Fibroblast of mammary gland (primary cell): ENCODE data around the gene NCR3LG1.

Source experiments
- DNase-seq: peaks from one replicate; pipeline ENCODE4 v3.0.0-alpha.2; 2010; ENCODE audit warnings: low read depth
- H3K4me3 ChIP-seq: 2 replicates; pipeline ENCODE4 v1.5.1; 2011; ENCODE audit warnings: low read depth, mild to moderate bottlenecking, low read length, moderate library complexity; ENCODE audit not compliant: control insufficient read depth
- CTCF ChIP-seq: conservative IDR thresholded peaks from 2 replicates; pipeline ENCODE4 v1.5.1; 2011; ENCODE audit warnings: low read depth, low read length, inconsistent platforms; ENCODE audit not compliant: control insufficient read depth, insufficient read depth

NCR3LG1 gene

GRCh38 chr11:17402486-17402885 is 50.9 kb downstream of the NCR3LG1 start:
- no peak overlapping the region for H3K4me3 ChIP-seq
- no peak for TF ChIP-seq CTCF
- no peak for DNase-seq

GRCh38 chr11:17403980-17404759 is 52.6 kb downstream of the NCR3LG1 start:
- no peak overlapping the region for H3K4me3 ChIP-seq
- peak; percentile 26 for DNase-seq
- TF ChIP-seq CTCF: no peak

GRCh38 chr11:17405232-17406005 is 53.8 kb downstream of the NCR3LG1 start:
- DNase-seq: peak; percentile 54
- H3K4me3 ChIP-seq: no peak overlapping the region
- TF ChIP-seq CTCF: peak; percentile 9

GRCh38 chr11:17406082-17406817 is 54.6 kb downstream of the NCR3LG1 start:
- no peak for TF ChIP-seq CTCF
- no peak for DNase-seq
- H3K4me3 ChIP-seq: no peak overlapping the region

- TF ChIP-seq CTCF: no peak
- no peak overlapping the region for H3K4me3 ChIP-seq
- DNase-seq: no peak
Measured at GRCh38 chr11:17406818-17407149, 55.2 kb downstream of the NCR3LG1 start.

GRCh38 chr11:17407575-17407974 is 56.0 kb downstream of the NCR3LG1 start:
- DNase-seq: no peak
- no peak for TF ChIP-seq CTCF
- H3K4me3 ChIP-seq: no peak overlapping the region
